CD4-positive, alpha-beta T cell treated with Interleukin-6 for 4 hours (primary cell): ENCODE results near the gene UQCC3.
"Not testable (repeated sequence)": the region's sequence is repeated elsewhere in the genome, so short reads cannot be mapped to it uniquely, and the experiment has no call there.

Source experiments
- DNase-seq: peaks from one replicate; pipeline ENCODE4 v3.0.0-alpha.2; 2020; ENCODE audit warnings: mixed read lengths

The UQCC3 gene

GRCh38 chr11:62665599-62666258 is 5.7 kb upstream of the UQCC3 start:
- peak; percentile 65 for DNase-seq

DNA sequence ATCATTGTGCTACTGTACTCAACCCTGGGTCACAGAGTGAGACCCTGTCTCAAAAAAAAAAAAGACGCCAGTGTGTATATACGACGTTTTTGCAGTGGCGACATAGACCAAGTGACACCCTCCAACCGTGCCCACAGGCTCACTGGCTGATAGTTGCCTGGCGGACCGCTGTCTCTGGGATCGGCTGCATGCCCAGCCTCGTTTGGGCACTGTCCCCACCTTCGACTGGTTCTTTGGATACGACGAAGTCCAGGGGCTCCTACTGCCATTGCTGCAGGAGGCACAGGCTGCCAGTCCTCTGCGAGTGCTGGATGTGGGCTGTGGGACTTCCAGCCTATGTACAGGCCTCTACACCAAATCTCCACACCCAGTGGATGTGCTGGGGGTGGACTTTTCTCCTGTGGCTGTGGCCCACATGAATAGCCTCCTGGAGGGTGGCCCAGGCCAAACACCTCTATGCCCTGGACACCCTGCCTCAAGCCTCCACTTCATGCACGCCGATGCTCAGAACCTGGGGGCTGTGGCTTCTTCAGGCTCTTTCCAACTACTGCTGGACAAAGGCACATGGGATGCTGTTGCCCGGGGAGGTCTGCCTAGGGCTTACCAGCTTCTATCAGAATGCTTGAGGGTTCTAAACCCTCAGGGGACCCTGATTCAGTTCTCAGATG is 5.1 kb upstream of the UQCC3 start:
- no peak for DNase-seq

DNA sequence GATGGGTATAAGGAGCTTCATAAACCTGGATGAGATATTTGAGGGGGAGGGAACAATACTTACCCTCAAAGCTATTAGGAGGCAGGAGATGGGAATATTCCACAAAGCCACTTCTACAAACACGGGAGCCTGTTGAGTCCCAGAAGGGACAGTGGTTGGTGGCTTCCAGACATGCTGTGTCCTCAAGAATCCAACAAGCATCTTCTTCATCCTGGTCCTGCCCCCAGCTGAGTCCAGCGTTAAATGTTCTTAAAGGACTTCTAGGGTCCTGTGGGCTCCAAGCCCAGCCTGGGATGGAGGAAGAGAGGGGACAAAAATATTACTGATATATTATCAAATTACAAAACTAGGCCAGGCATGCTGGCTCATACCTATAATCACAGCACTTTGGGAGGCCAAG is 4.0 kb upstream of the UQCC3 start:
- DNase-seq = no peak

DNA sequence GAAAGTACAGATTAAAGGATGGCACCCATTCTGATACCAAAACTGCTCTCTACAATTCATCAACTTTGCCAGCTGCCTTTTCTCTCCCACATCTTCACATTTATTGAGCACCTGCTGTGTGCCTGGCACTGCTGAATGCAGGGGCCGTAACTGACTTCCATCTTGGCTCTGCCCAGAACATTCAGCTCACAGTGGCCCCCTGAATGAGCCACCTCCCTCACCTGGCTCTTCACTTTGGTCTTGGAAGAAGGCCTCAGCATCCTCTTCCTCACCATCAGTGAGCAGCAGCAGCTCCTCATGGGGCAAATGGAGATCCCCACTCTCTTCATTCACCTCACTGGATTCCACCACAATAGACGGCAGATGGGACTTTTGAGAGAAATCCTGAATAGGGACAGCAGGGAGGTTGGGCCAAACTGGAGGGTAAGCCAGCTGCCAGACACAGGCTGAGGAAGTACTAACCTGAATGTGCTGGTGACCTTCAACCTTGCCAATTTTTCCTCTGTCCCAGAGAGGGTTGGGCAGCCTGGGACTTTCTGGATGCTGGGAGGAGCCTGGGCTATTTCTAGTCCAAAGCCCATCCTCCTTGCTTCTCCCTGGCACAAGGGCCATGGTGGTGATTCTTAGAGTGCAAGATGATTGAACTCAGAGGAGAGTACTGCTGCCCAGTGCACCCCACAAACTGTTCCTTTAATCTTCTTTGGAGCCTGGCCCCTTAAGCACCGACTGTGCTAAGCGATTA is 1.9 kb upstream of the UQCC3 start:
- no peak for DNase-seq

DNA sequence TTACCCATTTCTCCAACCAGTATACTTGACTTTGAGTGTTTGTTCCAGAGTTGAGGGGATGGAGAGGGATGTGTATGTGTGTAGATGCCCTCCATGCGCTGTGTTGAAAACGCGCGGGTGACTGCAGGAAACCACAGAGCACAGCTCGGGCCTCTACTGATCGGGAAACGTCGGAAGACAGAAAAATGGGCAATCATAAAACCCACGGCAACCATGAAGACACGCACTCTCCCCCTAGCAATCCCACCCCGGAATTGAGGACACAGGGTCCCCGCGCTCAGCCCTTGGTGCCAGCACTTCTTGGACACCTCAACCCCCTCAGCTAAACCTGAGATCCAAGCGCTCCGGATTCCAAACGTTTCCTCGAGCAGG is 251 bp upstream of the UQCC3 start:
- DNase-seq = no peak

DNA sequence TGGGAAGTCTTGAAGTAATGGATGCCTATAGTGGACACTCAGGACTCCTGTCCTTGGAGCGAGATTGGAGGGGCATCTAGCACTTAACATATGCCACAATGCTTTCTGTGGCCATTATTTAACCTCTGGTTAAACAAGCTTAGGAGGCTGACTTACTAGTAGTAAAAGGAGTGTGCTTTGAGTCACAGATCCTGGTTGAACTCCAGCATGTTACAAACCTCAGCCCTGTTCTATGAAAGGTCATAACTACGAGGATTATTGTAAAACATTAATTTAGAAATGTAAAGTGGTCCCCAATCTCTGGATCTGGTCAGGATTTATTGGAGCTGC is 1.7 kb downstream of the UQCC3 start:
- no peak for DNase-seq

GRCh38 chr11:62675415-62675814 is 3.9 kb downstream of the UQCC3 start:
- not testable (repeated sequence) for DNase-seq

GRCh38 chr11:62676698-62677097 is 5.2 kb downstream of the UQCC3 start:
- no peak for DNase-seq

- no peak for DNase-seq
Observed at GRCh38 chr11:62677156-62677555, 5.7 kb downstream of the UQCC3 start.

GRCh38 chr11:62677714-62678113 is 6.2 kb downstream of the UQCC3 start:
- DNase-seq = no peak

GRCh38 chr11:62678433-62678769 is 6.9 kb downstream of the UQCC3 start:
- no peak for DNase-seq

GRCh38 chr11:62678770-62679696 is 7.6 kb downstream of the UQCC3 start, which contains the start of gene UBXN1:
UBXN1 (minus strand) TSS chr11:62679073; CDS start chr11:62678923, 150 bp downstream.
- DNase-seq = peak; percentile 85

- peak; percentile 47 for DNase-seq
Observed at GRCh38 chr11:62680825-62681240, 9.4 kb downstream of the UQCC3 start.

GRCh38 chr11:62682518-62682917 is 11.0 kb downstream of the UQCC3 start:
- no peak for DNase-seq

- no peak for DNase-seq
Observed at GRCh38 chr11:62687508-62688396, 16.3 kb downstream of the UQCC3 start.

DNA sequence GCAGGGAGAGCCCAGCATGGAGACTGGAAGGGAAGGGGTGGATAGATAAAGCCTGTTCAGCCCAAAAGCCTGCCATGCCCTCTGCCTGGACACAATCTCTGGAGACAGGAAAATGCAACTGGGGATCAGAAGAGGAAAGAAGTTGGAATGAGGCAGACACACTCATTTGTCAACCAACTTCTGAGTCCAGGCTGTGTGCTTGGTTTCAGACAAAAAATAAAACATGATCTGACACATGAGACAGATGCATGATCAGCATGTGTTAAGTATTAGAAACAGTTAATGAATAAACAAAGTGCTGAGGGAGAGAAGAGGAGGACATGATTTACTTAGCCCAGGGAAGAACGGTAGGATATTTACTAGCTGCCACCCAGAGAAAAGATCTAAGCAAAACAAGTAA is 17.0 kb downstream of the UQCC3 start:
- DNase-seq = no peak

GRCh38 chr11:62689421-62690183 is 18.1 kb downstream of the UQCC3 start, which contains the start of gene LRRN4CL:
LRRN4CL (minus strand) TSS chr11:62689530; CDS start chr11:62688508, 1,022 bp downstream.
- DNase-seq = no peak

DNA sequence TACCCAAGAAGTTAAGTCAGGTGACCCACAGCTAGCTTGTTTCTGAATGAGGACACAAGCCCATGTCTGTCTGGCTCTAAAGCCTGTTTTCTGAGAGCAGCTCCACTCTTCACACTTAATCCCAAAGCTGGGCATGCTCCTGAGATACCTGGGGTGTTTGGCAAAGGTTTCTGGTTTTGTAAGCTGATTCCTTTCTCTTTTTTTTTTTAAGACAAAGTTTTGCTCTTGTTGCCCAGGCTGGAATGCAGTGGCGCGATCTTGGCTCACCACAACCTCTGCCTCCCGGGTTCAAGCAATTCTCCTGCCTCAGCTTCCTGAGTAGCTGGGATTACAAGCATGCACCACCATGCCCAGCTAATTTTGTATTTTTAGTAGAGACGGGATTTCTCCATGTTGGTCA is 22.2 kb downstream of the UQCC3 start:
- DNase-seq = not testable (repeated sequence)

DNA sequence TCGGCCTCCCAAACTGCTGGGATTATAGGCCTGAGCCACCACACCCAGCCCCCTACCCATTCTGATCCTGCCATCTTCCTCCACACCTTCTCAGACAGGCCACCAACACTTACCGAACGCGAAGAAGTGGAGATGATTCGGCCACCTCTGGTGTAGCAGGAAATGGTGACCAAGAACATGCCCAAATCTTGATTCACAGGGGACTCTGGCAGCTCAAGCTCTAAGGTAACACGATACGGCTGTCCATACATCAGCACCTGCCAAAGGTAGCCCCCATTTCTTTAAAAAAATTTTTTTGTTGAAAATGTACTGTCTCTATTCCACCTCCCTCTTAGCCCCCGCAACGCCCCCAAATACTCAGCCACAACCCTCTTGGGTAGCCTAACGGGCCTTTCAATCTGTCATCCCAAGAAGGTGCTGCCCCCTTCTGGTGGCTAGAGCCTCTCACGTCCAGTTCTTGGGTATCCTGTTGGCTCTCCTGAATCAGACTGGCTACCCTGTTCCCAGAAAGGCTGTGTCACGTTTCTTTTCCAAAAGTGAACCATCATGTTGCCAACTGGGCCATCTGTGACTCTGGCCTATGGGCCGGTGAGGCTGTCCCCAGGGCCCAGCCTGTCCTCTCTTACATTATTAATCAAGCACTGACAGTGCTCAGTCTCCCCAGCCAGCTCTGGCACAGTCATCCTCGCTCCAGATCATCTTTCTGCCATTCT is 23.1 kb downstream of the UQCC3 start:
- peak; percentile 88 for DNase-seq

GRCh38 chr11:62702246-62702645 is 30.8 kb downstream of the UQCC3 start:
- DNase-seq = no peak
